Raji (cell line): ENCODE data around the gene CSGALNACT2.

ENCODE experiments used
- POLR2A ChIP-seq: IDR thresholded peaks from 2 replicates; pipeline ENCODE4 v1.6.1; 2011; ENCODE audit warnings: low read depth, low read length, control low read depth; ENCODE audit not compliant: insufficient read depth

The CSGALNACT2 gene

GRCh38 chr10:43118631-43119415 lies 19.4 kb upstream of the CSGALNACT2 start:
- no peak for TF ChIP-seq POLR2A

- TF ChIP-seq POLR2A = no peak
Measured at GRCh38 chr10:43119416-43120115, 18.7 kb upstream of the CSGALNACT2 start.

GRCh38 chr10:43120116-43120928 lies 17.9 kb upstream of the CSGALNACT2 start:
- TF ChIP-seq POLR2A = no peak

GRCh38 chr10:43120929-43121314 lies 17.3 kb upstream of the CSGALNACT2 start:
- TF ChIP-seq POLR2A = no peak

GRCh38 chr10:43121444-43121843 lies 16.8 kb upstream of the CSGALNACT2 start:
- no peak for TF ChIP-seq POLR2A

GRCh38 chr10:43122096-43122495 lies 16.1 kb upstream of the CSGALNACT2 start:
- TF ChIP-seq POLR2A = no peak

GRCh38 chr10:43122826-43123225 lies 15.4 kb upstream of the CSGALNACT2 start:
- no peak for TF ChIP-seq POLR2A

GRCh38 chr10:43123361-43124093 lies 14.7 kb upstream of the CSGALNACT2 start:
- no peak for TF ChIP-seq POLR2A

GRCh38 chr10:43124094-43124521 lies 14.1 kb upstream of the CSGALNACT2 start:
- TF ChIP-seq POLR2A = no peak

GRCh38 chr10:43124574-43125273 lies 13.5 kb upstream of the CSGALNACT2 start:
- no peak for TF ChIP-seq POLR2A

- no peak for TF ChIP-seq POLR2A
Measured at GRCh38 chr10:43125274-43125845, 12.9 kb upstream of the CSGALNACT2 start.

- no peak for TF ChIP-seq POLR2A
Measured at GRCh38 chr10:43125881-43126731, 12.1 kb upstream of the CSGALNACT2 start.
